HG02678 (cell line): Measurements from ENCODE around the gene CTPS2.
"Not testable (repeated sequence)": the region's sequence is repeated elsewhere in the genome, so short reads cannot be mapped to it uniquely, and the experiment has no call there.

Experiments used
- ATAC-seq: cut with Tn5 transposase; IDR thresholded peaks from one replicate; pipeline ENCODE4 v1.9.1; 2021; ENCODE audit warnings: mild to moderate bottlenecking, moderate library complexity; ENCODE audit not compliant: unreplicated experiment

The CTPS2 gene

DNA sequence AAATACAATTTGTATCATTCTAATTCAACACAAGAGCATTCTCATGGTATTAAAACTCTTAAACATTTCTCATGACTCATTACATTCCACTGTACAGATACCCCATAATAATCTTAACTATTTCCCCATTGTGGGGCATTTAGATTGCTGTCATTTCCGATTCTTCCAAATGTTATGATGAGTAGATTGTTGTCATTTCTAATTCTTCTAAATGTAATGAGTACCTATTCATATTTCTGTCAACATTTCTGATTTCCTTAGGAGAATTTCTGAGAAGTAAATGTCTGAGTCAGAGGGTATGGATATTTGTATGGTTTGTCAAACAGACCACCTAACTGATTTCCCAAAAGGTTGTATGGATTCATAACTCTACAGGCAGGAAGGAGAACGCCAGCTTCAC is 54.2 kb downstream of the CTPS2 start:
- ATAC-seq, result no peak

DNA sequence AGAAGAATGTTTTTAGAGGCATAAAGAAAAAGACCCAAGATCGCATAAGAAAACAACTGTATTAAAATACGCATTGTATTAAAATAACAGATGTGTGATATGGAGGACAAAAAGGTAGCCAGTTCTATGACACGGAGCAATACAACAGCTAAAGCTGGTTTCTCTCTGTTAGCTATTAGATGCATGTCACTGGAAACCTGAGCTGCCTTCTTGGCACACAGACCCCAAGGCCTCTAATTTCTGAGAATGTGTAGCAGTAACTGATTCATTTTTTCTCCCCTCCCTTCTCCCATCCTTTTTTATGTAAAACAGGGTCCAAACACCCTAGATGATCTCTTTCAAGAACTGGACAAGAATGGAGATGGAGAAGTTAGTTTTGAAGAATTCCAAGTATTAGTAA is 58.4 kb downstream of the CTPS2 start:
- ATAC-seq, result no peak

DNA sequence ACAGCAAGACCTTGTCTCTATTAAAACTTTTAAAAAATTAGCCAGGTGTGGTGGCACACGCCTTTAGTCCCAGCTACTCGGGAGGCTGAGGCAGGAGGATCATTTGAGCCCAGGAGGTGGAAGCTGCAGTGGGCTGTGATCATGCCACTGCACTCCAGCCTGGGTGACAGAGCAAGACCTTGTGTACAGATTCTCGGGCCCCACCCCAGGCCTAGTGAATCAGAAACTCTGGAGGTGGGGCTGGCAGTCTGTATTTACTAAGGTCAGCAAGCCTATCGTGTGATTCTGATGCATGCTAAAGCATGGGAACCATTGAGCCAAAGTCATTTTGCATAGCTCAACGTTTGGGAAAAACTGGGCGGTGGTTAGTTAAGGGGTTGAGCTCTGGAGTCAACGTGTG is 59.0 kb downstream of the CTPS2 start:
- ATAC-seq, result no peak

DNA sequence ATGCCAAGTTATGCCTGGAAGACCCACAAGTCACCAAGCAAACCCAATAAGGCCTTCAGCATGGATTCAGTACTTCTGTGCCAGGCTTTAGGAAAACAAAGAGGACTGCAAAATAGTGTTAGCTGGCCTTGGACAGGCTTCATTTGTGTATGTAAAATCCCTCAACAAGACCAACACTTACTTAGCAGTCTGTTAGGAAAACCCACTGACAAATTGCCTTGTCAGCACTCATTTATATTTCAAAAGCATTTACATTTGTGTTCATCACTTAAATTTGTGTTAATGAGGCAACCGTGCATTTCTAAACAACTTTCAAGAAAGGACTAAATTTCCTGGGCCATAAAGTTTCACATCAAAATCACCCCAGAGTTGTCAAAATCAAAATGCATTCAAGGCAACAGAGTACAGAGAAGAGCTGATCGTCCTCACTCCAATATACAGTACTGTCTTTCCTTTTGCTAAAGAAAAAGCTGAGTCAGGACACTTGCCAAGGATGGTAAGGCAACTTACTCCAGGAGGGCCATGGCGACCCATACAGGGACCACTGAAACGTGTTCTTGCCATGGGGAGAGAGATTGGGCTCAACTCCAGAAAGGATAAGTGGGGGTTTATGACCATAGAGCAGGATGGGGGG is 61.0 kb downstream of the CTPS2 start:
- ATAC-seq, result no peak

DNA sequence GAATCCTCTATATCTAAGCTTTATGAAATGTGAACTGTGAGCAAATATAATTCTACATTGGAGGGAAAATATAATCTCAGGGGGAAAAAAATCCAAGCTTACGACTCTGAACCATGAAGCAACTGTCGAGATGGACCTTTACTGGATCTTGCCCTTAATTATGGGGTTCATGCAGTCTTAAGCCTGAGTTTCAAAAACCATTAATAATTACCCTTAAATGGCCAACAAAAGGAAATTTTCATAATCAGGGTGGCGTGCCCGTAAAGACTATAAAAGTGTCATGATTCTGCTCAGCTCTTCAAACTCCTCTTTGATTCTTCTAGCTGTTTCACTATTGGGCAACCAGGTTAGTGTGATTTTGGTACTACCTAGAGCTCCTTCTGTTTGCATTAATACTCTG is 62.6 kb downstream of the CTPS2 start, which contains the start of gene S100G:
S100G (plus strand) TSS at position 301 of the 400 bp plus-strand sequence. CDS start 849 bp downstream, outside the sequence.
- ATAC-seq, result no peak

DNA sequence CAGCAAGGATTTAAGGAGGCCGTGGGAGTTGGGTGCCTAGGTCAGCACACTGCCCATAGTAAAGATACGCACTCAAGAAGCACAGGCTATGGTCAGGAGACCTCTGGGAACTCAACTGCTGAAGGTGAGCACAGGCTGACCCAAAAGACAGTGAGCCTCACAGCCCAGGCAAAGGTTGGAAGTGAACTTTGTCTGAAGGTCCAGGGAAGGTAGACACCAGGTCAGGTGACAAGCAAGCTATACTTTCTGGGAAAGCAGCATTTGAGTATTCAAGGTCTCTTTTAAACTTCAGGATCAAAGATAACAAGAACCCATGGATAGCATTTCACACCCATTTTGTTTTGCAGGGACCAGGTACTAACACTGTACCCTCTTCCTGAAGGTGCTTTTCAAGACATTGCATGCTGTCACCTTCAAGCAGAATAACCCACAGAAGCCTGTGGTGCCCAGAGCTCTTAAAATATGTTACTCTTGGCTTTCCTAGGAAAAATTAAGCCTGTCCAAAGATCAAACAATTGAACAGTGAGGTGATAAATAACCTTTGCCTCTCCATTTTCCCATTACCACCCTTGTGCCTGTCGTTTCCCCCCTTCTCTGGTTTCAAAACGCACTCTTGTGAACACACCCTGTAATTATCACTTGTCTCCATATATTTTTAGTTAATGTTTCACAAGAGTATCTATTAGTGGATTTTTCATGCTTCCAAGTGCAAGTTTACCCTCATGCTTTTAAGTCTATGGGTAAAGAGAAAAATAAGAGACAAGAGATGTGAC is 65.9 kb downstream of the CTPS2 start:
- ATAC-seq, result no peak

DNA sequence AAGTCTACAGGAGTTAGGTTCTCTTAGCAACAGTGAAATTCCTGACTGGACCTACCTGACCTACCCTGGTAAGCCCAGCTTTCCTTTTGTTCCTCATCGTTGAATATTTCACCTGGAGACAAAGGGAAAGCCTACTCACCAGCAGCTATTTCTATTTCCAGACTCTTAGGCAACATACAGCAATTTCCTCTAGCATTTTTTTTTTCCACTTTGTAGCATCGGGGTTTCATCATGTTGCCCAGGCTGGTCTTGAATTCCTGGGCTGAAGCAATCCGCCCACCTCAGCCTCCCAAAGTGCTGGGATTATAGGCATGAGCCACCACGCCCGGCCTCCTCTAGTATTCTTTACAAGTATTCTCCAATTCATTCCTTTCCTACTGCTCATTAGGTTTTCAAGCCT is 69.3 kb downstream of the CTPS2 start:
- ATAC-seq, result no peak

DNA sequence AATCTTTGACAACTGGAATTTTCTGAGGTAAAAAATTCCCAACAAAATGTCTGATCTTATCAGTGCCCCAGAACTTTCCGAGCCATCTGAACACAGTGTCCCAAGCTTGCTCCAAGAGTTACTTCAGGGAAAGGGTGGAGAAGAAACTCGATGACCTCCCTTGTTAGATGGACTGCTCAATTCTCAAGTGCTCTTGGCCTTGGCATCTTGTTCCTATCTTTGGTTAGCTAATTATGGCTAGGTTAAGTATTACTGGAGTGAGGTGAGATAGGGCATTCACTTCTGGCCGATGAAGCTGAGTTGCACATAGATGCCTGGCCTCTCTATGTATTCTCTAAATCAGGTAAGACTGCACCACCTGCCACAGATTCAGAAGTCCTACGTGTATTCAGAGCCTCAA is 71.6 kb downstream of the CTPS2 start:
- no peak for ATAC-seq

DNA sequence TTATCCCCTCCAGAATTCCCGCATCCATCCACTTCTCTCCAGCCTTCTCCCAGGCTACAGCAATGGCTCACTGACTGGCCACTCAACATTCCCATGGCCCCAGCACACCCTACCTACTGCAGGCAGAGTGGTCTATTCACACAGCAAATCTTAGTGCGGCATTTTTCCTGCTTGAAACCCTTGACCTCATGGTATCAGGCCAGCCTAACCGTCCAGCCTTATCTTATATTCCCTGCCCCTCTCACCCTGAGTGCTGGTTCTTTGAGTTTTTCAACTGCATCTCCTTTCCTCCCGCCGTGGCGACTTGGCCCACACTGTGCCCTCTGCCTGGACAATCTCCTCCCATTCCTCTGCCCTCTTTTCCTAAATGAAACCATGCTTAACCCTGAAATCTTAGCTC is 72.5 kb downstream of the CTPS2 start:
- ATAC-seq, result no peak

DNA sequence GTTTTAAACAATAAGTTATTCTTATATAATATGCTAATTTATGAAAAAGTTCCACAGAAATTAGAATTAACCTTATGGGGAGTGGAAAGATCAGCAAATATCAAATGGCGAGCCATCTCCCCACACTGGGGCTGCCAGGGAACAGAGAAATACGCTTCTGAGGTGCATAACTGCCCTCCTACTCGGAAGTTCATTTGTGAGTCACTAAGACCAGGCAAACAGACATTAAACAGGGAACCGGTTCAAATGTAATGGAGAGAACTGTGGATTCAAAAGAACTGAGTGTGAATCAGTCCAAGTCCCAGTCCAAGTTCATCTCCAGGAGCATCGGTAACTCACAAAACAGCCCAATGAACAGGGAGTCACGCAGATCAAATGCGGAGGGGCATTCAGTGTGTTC is 73.9 kb downstream of the CTPS2 start:
- ATAC-seq, result no peak

DNA sequence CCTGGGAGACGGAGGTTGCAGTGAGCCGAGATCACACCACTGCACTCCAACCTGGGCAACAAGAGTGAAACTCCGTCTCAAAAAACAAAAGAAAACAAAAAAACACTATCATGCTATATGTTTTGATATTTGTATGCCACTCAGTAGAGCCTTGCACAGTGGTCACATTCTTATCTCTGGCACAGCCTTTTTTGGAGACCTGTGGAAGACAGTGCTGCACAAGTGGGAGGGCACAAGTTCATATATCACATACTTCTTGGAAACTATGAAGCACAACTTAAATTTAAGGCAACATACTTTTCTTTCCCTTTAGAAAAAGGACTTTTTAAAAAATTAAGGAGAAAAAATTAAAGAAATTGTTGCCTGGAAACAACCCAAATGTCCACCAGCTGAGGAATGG is 76.9 kb downstream of the CTPS2 start:
- no peak for ATAC-seq

DNA sequence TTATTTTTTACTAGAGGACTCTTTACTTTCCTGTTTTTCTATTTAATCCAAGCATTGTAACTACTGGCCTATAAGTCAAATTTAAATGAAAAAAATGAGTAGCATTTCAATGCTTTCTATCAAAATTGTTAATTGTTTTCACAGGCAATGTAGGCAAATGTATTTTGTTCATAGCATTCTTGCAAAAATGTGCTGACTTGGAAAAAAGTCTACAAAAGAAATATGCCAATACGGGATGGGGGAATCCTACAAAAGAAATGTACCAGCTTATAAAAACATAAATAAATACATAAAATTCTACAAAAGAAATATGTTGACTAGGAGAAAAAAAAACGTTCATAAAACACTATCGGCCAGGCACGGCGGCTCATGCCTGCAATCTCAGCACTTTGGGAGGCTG is 77.4 kb downstream of the CTPS2 start:
- ATAC-seq, result no peak

DNA sequence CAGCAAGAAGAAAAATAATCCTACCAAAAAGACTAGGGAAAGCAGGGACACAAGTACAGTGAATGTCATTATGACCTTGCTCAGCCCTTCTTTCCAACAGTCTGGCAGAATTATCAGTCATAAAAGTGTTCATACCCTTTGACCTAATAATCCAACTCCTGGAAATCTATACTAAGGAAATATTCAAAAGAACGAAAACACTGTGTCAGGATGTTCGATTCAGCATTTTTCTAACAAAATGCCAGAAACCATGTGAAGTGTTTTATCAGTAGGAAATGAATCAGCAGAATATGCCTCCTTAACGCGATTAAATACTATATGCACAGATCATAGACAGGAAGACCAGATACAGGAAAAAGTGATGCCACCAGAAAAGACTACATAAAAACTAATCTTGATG is 78.7 kb downstream of the CTPS2 start:
- no peak for ATAC-seq

DNA sequence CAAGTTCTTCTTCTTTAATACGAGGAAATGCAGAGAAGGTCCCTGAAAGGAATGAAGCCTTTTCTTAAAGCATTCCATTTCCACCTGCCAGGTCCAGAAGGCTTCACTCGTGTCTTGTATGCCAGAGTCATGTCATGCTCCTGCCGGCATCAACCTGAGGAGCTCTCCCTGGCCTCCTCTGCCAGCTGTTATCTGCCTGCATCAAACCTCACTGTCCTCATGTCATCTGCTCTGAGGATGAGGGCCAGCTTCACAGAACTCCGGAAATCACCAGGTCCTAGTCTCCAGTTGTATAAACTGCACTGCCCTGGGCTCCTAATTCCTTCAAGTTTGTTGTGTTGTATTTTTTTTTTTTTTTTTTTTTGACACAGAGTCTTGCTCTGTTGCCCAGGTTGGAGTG is 82.6 kb downstream of the CTPS2 start:
- no peak for ATAC-seq

DNA sequence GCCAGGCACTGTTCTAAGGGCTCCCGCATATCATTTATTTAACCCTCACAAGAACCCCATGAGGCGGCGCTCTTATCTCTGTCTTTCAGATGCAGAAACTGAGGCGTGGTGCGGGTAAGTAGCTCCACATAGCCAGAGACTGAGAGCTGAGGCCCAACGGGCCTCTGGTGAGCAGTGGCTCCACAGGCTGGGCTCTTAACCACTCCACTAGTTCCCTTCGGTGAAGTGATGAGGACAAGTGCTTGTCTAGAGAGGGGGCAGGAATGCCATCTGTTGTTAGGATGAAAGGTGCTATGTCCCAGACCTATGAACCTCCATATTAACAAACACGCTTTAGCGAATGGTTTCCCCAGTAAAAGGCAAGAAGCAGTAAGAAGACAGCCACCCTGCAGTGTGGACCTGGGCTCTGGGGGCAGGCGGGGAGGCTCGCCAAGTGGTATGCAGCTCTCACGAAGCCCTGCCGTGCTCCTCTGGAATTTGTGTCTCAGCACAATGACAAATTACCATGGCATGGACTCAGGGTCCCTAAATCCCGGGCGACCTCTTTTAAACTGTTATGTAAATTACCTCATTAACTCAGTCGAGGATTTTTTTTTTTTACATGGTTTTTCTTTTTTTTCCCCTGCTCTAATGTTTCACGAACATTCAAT is 83.4 kb downstream of the CTPS2 start:
- no peak for ATAC-seq

DNA sequence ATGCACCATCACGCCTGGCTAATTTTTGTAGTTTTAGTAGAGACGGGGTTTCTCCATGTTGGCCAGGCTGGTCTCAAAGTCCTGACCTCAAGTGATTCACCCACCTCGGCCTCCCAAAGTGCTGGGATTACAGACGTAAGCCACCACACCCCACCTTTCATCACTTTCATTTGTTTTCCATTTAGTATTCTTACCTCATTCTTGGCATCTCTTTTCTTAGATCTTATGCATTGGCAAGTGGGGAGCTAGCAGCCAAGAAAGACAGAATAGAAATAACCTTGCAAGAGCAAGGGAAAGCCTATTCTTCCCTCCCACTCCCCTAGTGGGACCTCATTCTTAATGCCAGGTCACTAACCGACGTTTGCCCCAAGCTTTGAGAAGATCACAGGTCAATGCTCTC is 84.0 kb downstream of the CTPS2 start:
- ATAC-seq, result not testable (repeated sequence)

DNA sequence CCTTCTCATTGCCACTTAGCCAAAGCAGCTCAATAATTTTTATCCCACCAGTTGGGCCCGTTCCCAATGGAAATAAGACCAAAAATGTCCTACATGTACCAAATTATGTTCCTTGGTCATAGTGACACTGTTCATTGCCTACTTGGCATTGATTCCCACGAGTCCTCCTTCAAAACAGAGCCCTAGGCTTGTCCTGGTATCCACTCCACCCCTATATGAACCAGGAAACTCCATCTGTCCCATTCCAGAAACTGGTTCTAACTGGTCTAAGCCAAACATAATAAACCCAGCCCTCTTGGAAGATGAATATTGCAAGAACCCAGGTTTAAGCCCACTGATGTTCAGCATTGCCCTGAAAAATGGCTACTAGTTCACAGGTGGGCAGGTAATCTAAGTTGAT is 93.4 kb downstream of the CTPS2 start:
- ATAC-seq, result no peak

DNA sequence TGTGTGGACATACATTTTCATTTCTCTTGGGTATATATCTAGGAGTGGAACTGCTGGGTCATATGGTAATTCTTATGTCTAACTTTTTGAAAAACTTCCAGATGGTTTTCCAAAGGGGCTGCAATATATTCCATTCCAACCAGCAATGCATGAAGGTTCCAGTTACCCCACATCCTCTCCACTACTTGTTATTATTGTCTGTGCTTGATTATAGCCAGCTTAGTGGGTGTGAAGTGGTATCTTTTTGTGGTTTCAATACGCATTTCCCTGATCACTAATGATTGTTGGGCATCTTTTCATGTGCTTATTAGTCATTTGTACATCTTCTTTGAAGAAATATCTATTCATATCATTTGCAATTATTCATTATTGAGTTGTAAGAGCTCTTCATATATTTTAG is 94.0 kb downstream of the CTPS2 start:
- ATAC-seq, result no peak

DNA sequence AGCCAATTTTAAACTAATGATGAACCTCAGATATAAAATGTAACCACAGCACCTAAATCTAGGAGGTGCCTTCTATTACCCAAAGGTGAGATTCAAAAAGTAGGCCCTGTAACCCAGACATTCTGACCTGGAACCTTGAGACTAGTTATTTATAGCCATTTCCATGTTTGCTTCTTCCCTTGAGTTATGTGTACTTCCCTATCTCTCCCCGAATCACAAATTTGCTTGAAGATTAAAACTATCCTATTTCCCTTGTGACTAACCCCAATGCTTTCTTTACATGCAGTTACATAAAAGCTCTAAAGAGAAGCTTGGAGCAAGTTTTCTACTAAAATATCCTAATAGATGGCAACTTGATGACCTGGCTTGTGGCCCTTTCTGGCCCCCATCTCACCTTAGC is 95.1 kb downstream of the CTPS2 start:
- no peak for ATAC-seq

DNA sequence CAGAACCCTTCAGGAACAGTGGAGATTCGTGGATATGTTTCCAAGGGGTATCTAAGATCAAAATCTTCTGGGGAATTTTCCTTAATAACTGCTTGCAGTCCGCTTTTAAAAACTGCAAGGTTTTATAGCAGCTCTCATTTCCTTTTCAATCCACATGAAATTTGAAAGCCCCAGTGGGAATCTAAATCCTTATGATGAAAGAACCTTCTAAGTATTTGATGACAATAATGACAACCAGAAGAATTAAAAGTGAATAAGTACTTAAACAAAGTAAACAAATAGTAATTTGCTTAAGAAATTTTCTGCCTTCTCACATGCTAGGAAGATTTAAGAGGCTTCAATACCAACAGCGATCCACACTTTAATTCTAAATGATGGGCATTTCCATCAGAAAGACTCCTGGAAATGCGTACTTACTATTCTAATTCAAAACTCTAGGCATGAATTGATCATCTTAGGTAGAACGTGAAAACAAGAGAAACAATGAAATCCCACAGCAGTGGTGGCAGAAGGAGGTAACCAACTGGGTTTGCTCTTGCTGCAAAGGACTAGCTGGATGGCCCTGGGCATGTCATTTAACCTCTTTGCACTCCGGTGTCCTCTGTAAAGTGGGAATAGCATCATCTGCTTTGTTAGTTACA is 100.1 kb downstream of the CTPS2 start:
- no peak for ATAC-seq

DNA sequence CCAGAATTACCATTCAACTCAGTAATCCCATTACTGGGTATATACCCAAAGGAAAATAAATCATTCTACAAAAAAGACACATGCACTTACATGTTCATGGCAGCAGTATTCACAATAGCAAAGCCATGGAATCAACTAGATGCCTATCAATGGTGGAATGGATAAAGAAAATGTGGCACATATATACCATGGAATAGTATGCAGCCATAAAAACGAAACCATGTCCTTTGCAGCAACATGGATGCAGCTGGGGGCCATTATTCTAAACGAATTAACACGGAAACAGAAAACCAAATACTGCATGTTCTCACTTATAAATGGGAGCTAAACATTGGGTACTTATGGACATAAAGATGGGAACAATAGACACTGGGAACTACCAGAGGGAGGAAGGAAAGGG is 101.8 kb downstream of the CTPS2 start:
- not testable (repeated sequence) for ATAC-seq
